ENCODE data around the gene ADGRG4.

GRCh38 chrX:136273986-136274385 lies 26.8 kb upstream of the ADGRG4 start:
- TF ChIP-seq REST (IDR thresholded peaks at IDR 0.05), result peak; percentile 36
- TF ChIP-seq CTCF (IDR thresholded peaks at IDR 0.05; ENCODE audit: low read depth, low read length, missing input control), result no peak
- TF ChIP-seq YY1 (IDR thresholded peaks at IDR 0.05), result no peak
- TF ChIP-seq HNF4A (conservative IDR thresholded peaks at IDR 0.05), result peak; percentile 29 to 64
- no peak for TF ChIP-seq RAD21 (IDR thresholded peaks at IDR 0.05)
- peak; percentile 55 for TF ChIP-seq SP1 (IDR thresholded peaks at IDR 0.05)
